Hepatocyte (in vitro differentiated cells): Measurements from ENCODE around the gene C20orf173. TPM values are rescaled to one million over a fixed set of nuclear protein-coding genes. Genes with fewer than 3 reads are reported as not detected.

ENCODE experiments used
- DNase-seq: peaks from one replicate; pipeline ENCODE4 v3.0.0-alpha.2; 2016; ENCODE audit warnings: low spot score
- H2AFZ ChIP-seq: fragments of 200-600 bp; sonication (generic); 2 replicates; pipeline ENCODE4 v1.6.0; 2016; ENCODE audit warnings: antibody characterized with exemption, mild to moderate bottlenecking
- H3K27ac ChIP-seq: fragments of 200-600 bp; sonication (generic); 2 replicates; pipeline ENCODE4 v1.5.1; 2016; ENCODE audit warnings: mild to moderate bottlenecking
- H3K27me3 ChIP-seq: fragments of 200-600 bp; sonication (generic); 2 replicates; pipeline ENCODE4 v1.6.1; 2016
- H3K36me3 ChIP-seq: fragments of 200-600 bp; sonication (generic); replicated peaks from 2 replicates; pipeline ENCODE4 v1.5.1; 2016; ENCODE audit warnings: low read depth; ENCODE audit not compliant: insufficient read depth
- H3K4me1 ChIP-seq: fragments of 200-600 bp; sonication (generic); 2 replicates; pipeline ENCODE4 v1.5.1; 2016; ENCODE audit warnings: mild to moderate bottlenecking, moderate library complexity; ENCODE audit not compliant: insufficient read depth
- H3K4me2 ChIP-seq: fragments of 200-600 bp; sonication (generic); 2 replicates; pipeline ENCODE4 v1.6.0; 2016
- H3K4me3 ChIP-seq: fragments of 200-600 bp; sonication (generic); 2 replicates; pipeline ENCODE4 v1.5.1; 2016; ENCODE audit warnings: mild to moderate bottlenecking
- H3K79me2 ChIP-seq: fragments of 200-600 bp; sonication (generic); 2 replicates; pipeline ENCODE4 v1.6.0; 2017; ENCODE audit warnings: mild to moderate bottlenecking
- H3K9me2 ChIP-seq: fragments of 200-600 bp; sonication (generic); replicated peaks from 2 replicates; pipeline ENCODE4 v1.6.0; 2017; ENCODE audit warnings: mild to moderate bottlenecking; ENCODE audit not compliant: insufficient read depth
- H3K9me3 ChIP-seq: fragments of 200-600 bp; sonication (generic); 2 replicates; pipeline ENCODE4 v1.5.1; 2016; ENCODE audit warnings: low read depth, mild to moderate bottlenecking
- H4K20me1 ChIP-seq: fragments of 200-600 bp; sonication (generic); 2 replicates; pipeline ENCODE4 v1.6.0; 2016; ENCODE audit warnings: mild to moderate bottlenecking; ENCODE audit not compliant: insufficient read depth, poor library complexity, severe bottlenecking
- EZH2 ChIP-seq: fragments of 200-600 bp; sonication (generic); IDR thresholded peaks from 2 replicates; pipeline ENCODE4 v1.6.1; 2016; ENCODE audit warnings: antibody characterized with exemption, mild to moderate bottlenecking, borderline replicate concordance
- EZH2phosphoT487 ChIP-seq: fragments of 200-600 bp; sonication (generic); IDR thresholded peaks from one replicate; pipeline ENCODE4 v1.6.1; 2018; ENCODE audit warnings: antibody characterized with exemption, mild to moderate bottlenecking, low read depth, moderate library complexity; ENCODE audit not compliant: unreplicated experiment, severe bottlenecking
- WGBS: methylation state at CpG from one replicate; pipeline ENCODE4 v1.1.6; 2016; ENCODE audit warnings: low lambda C conversion rate; ENCODE audit errors: missing lambda C conversion rate; 5-methylcytosine and 5-hydroxymethylcytosine counted together
- polyA plus RNA-seq: library from polyadenylated mRNA; unstranded; fragments of >200 nt; fragmentation: Nextera tagmentation; extraction: Ambion mirVana; gene quantifications from 2 replicates; pipeline ENCODE4 v1.2.1, GENCODE V29; 2016
- total RNA-seq: library from RNA; depleted of rRNA; stranded (reverse); fragments of >200 nt; gene quantifications from 2 replicates; pipeline ENCODE4 v1.2.3, GENCODE V29; 2014
- TF ChIP-seq, protein P1 (sequence below): fragments of 200-600 bp; sonication (generic); IDR thresholded peaks from 2 replicates; pipeline ENCODE4 v1.5.1; 2016; ENCODE audit warnings: antibody characterized with exemption, mild to moderate bottlenecking; ENCODE audit not compliant: poor library complexity

C20orf173 gene
- total and polyA plus RNA-seq, 2 experiments from 2014 or later, result not detected

DNA sequence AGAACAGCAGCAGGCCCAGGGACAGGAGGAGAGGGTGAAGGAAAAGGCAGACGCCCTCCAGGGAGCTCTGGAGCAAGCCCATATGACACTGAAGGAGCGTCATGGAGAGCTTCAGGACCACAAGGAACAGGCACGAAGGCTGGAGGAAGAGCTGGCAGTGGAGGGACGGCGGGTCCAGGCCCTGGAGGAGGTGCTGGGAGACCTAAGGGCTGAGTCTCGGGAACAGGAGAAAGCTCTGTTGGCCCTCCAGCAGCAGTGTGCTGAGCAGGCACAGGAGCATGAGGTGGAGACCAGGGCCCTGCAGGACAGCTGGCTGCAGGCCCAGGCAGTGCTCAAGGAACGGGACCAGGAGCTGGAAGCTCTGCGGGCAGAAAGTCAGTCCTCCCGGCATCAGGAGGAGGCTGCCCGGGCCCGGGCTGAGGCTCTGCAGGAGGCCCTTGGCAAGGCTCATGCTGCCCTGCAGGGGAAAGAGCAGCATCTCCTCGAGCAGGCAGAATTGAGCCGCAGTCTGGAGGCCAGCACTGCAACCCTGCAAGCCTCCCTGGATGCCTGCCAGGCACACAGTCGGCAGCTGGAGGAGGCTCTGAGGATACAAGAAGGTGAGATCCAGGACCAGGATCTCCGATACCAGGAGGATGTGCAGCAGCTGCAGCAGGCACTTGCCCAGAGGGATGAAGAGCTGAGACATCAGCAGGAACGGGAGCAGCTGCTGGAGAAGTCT lies 25.5 kb downstream of the C20orf173 start:
- DNase-seq, result no peak
- Histone ChIP-seq H3K27me3 (no peaks in the 10 kb centered on the region), H3K36me3 (no peaks in the 10 kb centered on the region), H2AFZ (no peak overlapping the region), H3K4me1 (peaks cover 6% of the 10 kb centered on the region), H3K4me3 (no peak overlapping the region), H3K79me2 (no peaks in the 10 kb centered on the region), H3K9me2 (no peaks in the 10 kb centered on the region), H3K9me3 (no peaks in the 10 kb centered on the region), H3K4me2 (no peak overlapping the region), H4K20me1 (no peaks in the 10 kb centered on the region), H3K27ac (no peak overlapping the region)
- TF ChIP-seq EZH2phosphoT487 (no peak), EZH2 (no peak)
- TF ChIP-seq, protein P1, sequence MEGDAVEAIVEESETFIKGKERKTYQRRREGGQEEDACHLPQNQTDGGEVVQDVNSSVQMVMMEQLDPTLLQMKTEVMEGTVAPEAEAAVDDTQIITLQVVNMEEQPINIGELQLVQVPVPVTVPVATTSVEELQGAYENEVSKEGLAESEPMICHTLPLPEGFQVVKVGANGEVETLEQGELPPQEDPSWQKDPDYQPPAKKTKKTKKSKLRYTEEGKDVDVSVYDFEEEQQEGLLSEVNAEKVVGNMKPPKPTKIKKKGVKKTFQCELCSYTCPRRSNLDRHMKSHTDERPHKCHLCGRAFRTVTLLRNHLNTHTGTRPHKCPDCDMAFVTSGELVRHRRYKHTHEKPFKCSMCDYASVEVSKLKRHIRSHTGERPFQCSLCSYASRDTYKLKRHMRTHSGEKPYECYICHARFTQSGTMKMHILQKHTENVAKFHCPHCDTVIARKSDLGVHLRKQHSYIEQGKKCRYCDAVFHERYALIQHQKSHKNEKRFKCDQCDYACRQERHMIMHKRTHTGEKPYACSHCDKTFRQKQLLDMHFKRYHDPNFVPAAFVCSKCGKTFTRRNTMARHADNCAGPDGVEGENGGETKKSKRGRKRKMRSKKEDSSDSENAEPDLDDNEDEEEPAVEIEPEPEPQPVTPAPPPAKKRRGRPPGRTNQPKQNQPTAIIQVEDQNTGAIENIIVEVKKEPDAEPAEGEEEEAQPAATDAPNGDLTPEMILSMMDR, result no peak
- WGBS, result 90% methylated on average over 16 of the region's 16 CpGs

GRCh38 chr20:35503281-35503680 lies 26.2 kb downstream of the C20orf173 start:
- Histone ChIP-seq H2AFZ (no peak overlapping the region), H4K20me1 (no peaks in the 10 kb centered on the region), H3K4me1 (peaks cover 6% of the 10 kb centered on the region), H3K36me3 (no peaks in the 10 kb centered on the region), H3K4me3 (no peak overlapping the region), H3K9me3 (no peaks in the 10 kb centered on the region), H3K27me3 (no peaks in the 10 kb centered on the region), H3K27ac (no peak overlapping the region), H3K79me2 (no peaks in the 10 kb centered on the region), H3K4me2 (no peak overlapping the region), H3K9me2 (no peaks in the 10 kb centered on the region)
- TF ChIP-seq EZH2phosphoT487 (no peak), EZH2 (no peak)
- TF ChIP-seq, protein P1, result no peak
- 97% methylated on average over 10 of the region's 10 CpGs for WGBS
- DNase-seq, result no peak

DNA sequence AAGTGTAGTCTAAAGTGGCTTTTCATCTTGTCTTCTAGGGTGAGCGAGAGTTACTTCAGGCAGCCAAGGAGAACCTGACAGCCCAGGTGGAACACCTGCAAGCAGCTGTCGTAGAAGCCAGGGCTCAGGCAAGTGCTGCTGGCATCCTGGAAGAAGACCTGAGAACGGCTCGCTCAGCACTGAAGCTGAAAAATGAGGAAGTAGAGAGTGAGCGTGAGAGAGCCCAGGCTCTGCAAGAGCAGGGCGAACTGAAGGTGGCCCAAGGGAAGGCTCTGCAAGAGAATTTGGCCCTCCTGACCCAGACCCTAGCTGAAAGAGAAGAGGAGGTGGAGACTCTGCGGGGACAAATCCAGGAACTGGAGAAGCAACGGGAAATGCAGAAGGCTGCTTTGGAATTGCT lies 27.1 kb downstream of the C20orf173 start:
- no peaks in the 10 kb centered on the region for H3K79me2 ChIP-seq
- no peak overlapping the region for H3K4me3 ChIP-seq
- no peaks in the 10 kb centered on the region for H3K9me2 ChIP-seq
- no peak overlapping the region for H3K27ac ChIP-seq
- H3K9me3 ChIP-seq, result no peaks in the 10 kb centered on the region
- no peaks in the 10 kb centered on the region for H3K27me3 ChIP-seq
- no peak overlapping the region for H2AFZ ChIP-seq
- H3K4me1 ChIP-seq, result peaks cover 6% of the 10 kb centered on the region
- 95% methylated on average over 8 of the region's 8 CpGs for WGBS
- no peak for DNase-seq
- H4K20me1 ChIP-seq, result no peaks in the 10 kb centered on the region
- H3K4me2 ChIP-seq, result no peak overlapping the region
- H3K36me3 ChIP-seq, result no peaks in the 10 kb centered on the region
- TF ChIP-seq, protein P1, result no peak
- TF ChIP-seq EZH2phosphoT487, result no peak
- no peak for TF ChIP-seq EZH2
